ENCODE data around the gene NCOA5. TPM values are rescaled to one million over a fixed set of nuclear protein-coding genes. Genes with fewer than 3 reads are reported as not detected.

NCOA5 gene
- polyA plus RNA-seq, 1 experiment = 27.0 TPM

- POLR2A ChIA-PET = no interaction called here
Observed at GRCh38 chr20:46085179-46085851, 4.4 kb downstream of the NCOA5 start.

DNA sequence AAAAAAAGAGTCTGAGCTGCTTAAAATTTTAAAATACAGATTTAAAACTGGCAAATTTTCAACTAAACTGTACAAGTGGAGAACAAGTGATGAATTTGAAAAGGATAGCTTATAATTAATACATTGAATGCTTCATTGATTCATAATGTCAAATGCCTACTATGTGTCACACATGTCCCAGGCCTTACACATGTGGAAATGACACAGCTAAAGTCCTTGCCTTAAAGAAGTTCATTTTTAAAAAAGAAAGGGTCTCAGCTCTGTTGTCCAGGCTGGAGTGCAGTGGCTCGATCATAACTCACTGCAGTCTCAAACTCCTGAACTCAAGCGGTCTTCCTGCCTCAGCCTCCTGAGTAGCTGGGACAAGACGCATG, 5.0 kb downstream of the NCOA5 start:
- ChIA-PET CTCF (interaction anchor here (0.8 to 2.3 kb wide), 6 partner anchors 26 to 264 kb away, joined by 3 to 11 read pairs (median 3); no protein-coding TSS in a partner anchor), POLR2A (no interaction called here)
- Histone ChIP-seq H3K27ac (ENCODE audit: low read depth, low read length) (no peak overlapping the region), H3K9me3 (ENCODE audit: control insufficient read depth, insufficient read depth, low read length) (peaks cover 4% of the 10 kb centered on the region; the same call in 1 of the 2 replicates), H3K4me3 (ENCODE audit: low read depth, low read length) (no peak overlapping the region), H3K27me3 (ENCODE audit: control insufficient read depth, insufficient read depth, low read length) (no peaks in the 10 kb centered on the region)
- TF ChIP-seq, protein P1, sequence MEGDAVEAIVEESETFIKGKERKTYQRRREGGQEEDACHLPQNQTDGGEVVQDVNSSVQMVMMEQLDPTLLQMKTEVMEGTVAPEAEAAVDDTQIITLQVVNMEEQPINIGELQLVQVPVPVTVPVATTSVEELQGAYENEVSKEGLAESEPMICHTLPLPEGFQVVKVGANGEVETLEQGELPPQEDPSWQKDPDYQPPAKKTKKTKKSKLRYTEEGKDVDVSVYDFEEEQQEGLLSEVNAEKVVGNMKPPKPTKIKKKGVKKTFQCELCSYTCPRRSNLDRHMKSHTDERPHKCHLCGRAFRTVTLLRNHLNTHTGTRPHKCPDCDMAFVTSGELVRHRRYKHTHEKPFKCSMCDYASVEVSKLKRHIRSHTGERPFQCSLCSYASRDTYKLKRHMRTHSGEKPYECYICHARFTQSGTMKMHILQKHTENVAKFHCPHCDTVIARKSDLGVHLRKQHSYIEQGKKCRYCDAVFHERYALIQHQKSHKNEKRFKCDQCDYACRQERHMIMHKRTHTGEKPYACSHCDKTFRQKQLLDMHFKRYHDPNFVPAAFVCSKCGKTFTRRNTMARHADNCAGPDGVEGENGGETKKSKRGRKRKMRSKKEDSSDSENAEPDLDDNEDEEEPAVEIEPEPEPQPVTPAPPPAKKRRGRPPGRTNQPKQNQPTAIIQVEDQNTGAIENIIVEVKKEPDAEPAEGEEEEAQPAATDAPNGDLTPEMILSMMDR (IDR thresholded peaks at IDR 0.05; ENCODE audit: low read depth, low read length) = no peak
- DNase-seq (ENCODE audit: low read depth, low spot score) = no peak

More at GRCh38 chr20:46085179-46085851, 4.4 kb downstream of the NCOA5 start:
- H3K9me3 ChIP-seq (ENCODE audit: control insufficient read depth, insufficient read depth, low read length) = peaks cover 4% of the 10 kb centered on the region; the same call in 1 of the 2 replicates
- H3K4me3 ChIP-seq (ENCODE audit: low read depth, low read length) = no peak overlapping the region
- no peaks in the 10 kb centered on the region for H3K27me3 ChIP-seq (ENCODE audit: control insufficient read depth, insufficient read depth, low read length)
- no peak overlapping the region for H3K27ac ChIP-seq (ENCODE audit: low read depth, low read length)
- CTCF ChIA-PET = interaction anchor here (0.8 to 2.3 kb wide), 7 partner anchors 27 to 264 kb away, joined by 3 to 11 read pairs (median 3); no protein-coding TSS in a partner anchor
- TF ChIP-seq, protein P1 (IDR thresholded peaks at IDR 0.05; ENCODE audit: low read depth, low read length) = no peak
- no peak for DNase-seq (ENCODE audit: low read depth, low spot score)

DNA sequence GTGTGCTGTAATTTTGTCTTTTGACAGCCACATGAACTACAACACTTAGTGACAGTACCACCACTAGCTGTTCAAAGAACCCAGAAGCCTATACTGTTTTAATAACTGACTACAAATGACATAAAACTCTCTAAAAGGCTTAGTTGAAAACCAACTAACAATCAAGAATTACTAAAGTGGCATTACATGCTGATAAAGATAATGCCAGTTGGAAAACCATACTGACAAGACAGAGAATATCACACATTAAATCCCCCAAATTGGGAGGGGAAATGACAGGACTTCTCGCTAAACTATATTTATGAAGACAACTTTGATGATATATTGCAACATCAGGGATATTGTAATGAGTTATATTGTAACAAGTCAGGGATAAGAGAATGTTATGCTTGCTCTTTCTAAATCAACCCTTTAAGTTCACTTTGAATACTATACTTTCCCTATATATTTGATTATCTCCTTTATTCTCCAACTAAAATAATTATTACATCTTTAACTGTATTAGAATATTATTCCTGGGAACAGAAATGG, 6.2 kb downstream of the NCOA5 start:
- Histone ChIP-seq H3K27me3 (ENCODE audit: control insufficient read depth, insufficient read depth, low read length) (no peaks in the 10 kb centered on the region), H3K27ac (ENCODE audit: low read depth, low read length) (no peak overlapping the region), H3K4me3 (ENCODE audit: low read depth, low read length) (no peak overlapping the region), H3K9me3 (ENCODE audit: control insufficient read depth, insufficient read depth, low read length) (no peaks in the 10 kb centered on the region)
- no peak for DNase-seq (ENCODE audit: low read depth, low spot score)
- TF ChIP-seq, protein P1 (IDR thresholded peaks at IDR 0.05; ENCODE audit: low read depth, low read length) = no peak
- CTCF ChIA-PET = interaction anchor here (0.6 to 1.7 kb wide), 4 partner anchors 25 to 69 kb away, joined by 3 to 7 read pairs (median 4); no protein-coding TSS in a partner anchor
- POLR2A ChIA-PET = no interaction called here

DNA sequence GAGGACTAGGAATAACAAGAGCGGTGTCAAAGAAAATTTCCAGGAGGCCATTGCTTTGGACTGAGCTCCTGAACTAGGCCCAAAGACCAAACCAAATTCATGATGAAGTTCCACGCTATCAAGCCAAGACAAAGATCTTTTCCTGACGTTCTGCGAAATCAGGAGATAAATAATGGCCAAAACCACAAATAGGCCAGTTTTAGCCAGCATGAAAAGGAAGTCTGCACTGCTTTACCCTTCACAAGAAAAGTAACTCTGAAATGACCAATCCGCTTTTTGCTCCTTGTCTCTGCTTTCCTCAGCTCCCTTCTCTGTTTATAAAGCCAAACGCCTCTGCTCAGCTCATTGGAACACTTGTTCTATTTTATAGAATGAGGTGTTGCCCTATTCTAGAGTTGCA, 6.7 kb downstream of the NCOA5 start:
- Histone ChIP-seq H3K27me3 (ENCODE audit: control insufficient read depth, insufficient read depth, low read length) (no peaks in the 10 kb centered on the region), H3K9me3 (ENCODE audit: control insufficient read depth, insufficient read depth, low read length) (no peaks in the 10 kb centered on the region), H3K4me3 (ENCODE audit: low read depth, low read length) (no peak overlapping the region), H3K27ac (ENCODE audit: low read depth, low read length) (no peak overlapping the region)
- DNase-seq (ENCODE audit: low read depth, low spot score) = no peak
- POLR2A ChIA-PET = no interaction called here
- CTCF ChIA-PET = interaction anchor here (0.6 to 1.7 kb wide), 4 partner anchors 25 to 96 kb away, joined by 3 to 7 read pairs (median 4); no protein-coding TSS in a partner anchor
- TF ChIP-seq, protein P1 (IDR thresholded peaks at IDR 0.05; ENCODE audit: low read depth, low read length) = no peak

DNA sequence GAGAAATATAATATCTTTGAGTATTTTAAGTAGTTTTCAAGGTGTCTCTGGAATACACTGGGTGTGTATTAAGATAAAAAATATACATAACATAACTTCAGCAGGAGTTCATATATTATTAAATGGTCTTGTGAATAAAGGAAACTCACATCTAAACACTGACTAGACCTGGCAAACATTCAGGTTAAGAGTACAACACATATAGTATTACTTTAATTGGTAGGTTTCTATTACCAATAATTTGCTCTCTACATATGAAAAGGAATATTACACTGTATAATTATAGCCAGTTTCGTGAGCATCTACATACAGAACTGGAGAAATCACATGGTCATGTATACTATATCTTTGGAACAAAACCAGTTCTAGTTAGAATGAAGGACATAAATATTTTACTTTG, 8.7 kb downstream of the NCOA5 start:
- Histone ChIP-seq H3K27me3 (ENCODE audit: control insufficient read depth, insufficient read depth, low read length) (no peaks in the 10 kb centered on the region), H3K4me3 (ENCODE audit: low read depth, low read length) (no peak overlapping the region), H3K9me3 (ENCODE audit: control insufficient read depth, insufficient read depth, low read length) (no peaks in the 10 kb centered on the region), H3K27ac (ENCODE audit: low read depth, low read length) (no peak overlapping the region)
- no peak for DNase-seq (ENCODE audit: low read depth, low spot score)
- CTCF ChIA-PET = interaction anchor here (0.6 to 1.8 kb wide), 3 partner anchors 58 to 215 kb away, joined by 3 to 6 read pairs (median 5); no protein-coding TSS in a partner anchor
- TF ChIP-seq, protein P1 (IDR thresholded peaks at IDR 0.05; ENCODE audit: low read depth, low read length) = no peak
- POLR2A ChIA-PET = no interaction called here
